GM13976 (cell line): ENCODE results near the gene PCED1A.
A peak's percentile ranks its signal among the peaks of the same experiment; 100 is the strongest.

ENCODE experiments used
- DNase-seq: peaks from one replicate; pipeline ENCODE4 v3.0.0; 2012; ENCODE audit warnings: low spot score
- CTCF ChIP-seq: IDR thresholded peaks from 2 replicates; pipeline ENCODE4 v1.5.1; 2012; ENCODE audit warnings: borderline replicate concordance, mild to moderate bottlenecking; ENCODE audit not compliant: insufficient read depth; ENCODE audit errors: extremely low read depth, missing control alignments, control extremely low read depth
- in situ Hi-C: fragments of 300-500 bp; cut with MboI; formaldehyde crosslinking; loops from one replicate; pipeline ENCODE4 v1.12.0; 2022; ENCODE audit warnings: low sequenced_read_pairs, mixed read lengths, inconsistent platforms; ENCODE audit not compliant: unreplicated experiment

Gene PCED1A

GRCh38 chr20:2880650-2881049 lies 40.2 kb upstream of the PCED1A start:
- no peak for DNase-seq
- in situ Hi-C loops, result no loop called here
- TF ChIP-seq CTCF, result no peak

- TF ChIP-seq CTCF, result no peak
- no peak for DNase-seq
- in situ Hi-C loops, result no loop called here
Observed at GRCh38 chr20:2879146-2879545, 38.7 kb upstream of the PCED1A start.

GRCh38 chr20:2878515-2878914 lies 38.1 kb upstream of the PCED1A start:
- no peak for TF ChIP-seq CTCF
- in situ Hi-C loops, result no loop called here
- no peak for DNase-seq

GRCh38 chr20:2875690-2876203 lies 35.3 kb upstream of the PCED1A start:
- in situ Hi-C loops, result no loop called here
- TF ChIP-seq CTCF, result no peak
- no peak for DNase-seq

- in situ Hi-C loops, result no loop called here
- DNase-seq, result no peak
- TF ChIP-seq CTCF, result no peak
Observed at GRCh38 chr20:2874456-2874855, 34.0 kb upstream of the PCED1A start.

- in situ Hi-C loops, result no loop called here
- peak; percentile 79 for DNase-seq
- no peak for TF ChIP-seq CTCF
Observed at GRCh38 chr20:2873747-2874041, 33.2 kb upstream of the PCED1A start.
